ENCODE results near the gene PPM1H. TPM values are rescaled to one million over a fixed set of nuclear protein-coding genes. Genes with fewer than 3 reads are reported as not detected.

PPM1H gene
- total and polyA plus RNA-seq, 11 donors = 1.3 to 9.6 (median 4.9) TPM

- peak; percentile 41 to 84 (median 49) for DNase-seq
- peak in 3 of 4 donors; percentile 66 to 74 (median 70) for ATAC-seq
Measured at GRCh38 chr12:62632411-62632918, 302.5 kb downstream of the PPM1H start.

GRCh38 chr12:62631471-62632410 lies 303.2 kb downstream of the PPM1H start:
- Histone ChIP-seq H3K27ac (peak overlapping the region in 11 of 12 donors; percentile 47 to 80 (median 72)), H3K4me1 (peaks cover 0 to 23% (median 7%) of the 10 kb centered on the region in 12 donors), H3K4me3 (peak overlapping the region; percentile 48 to 73 (median 62)), H3K9me3 (no peaks in the 10 kb centered on the region), H3K36me3 (no peaks in the 10 kb centered on the region), H3K27me3 (peaks cover 0 to 22% (median 0%) of the 10 kb centered on the region in 9 donors)
- WGBS, 4 donors = 1 to 2% (median 2%) methylated on average over 41 to 58 of the region's 58 CpGs
- TF ChIP-seq POLR2A (IDR thresholded peaks at IDR 0.05) (peak in 1 of 2 donors; percentile 40), CTCF (IDR thresholded peaks at IDR 0.05) (peak in 9 of 12 donors; percentile 20 to 60 (median 42))
- ATAC-seq = peak; percentile 75 to 93 (median 88)
- peak; percentile 67 to 81 (median 76) for DNase-seq
- intact Hi-C loops (cut with DNase I) = loop anchor here in 4 of 10 donors (1.0 to 10.0 kb wide), 6 partner anchors 28 to 163 kb away; no protein-coding TSS in a partner anchor

More at GRCh38 chr12:62632411-62632918, 302.5 kb downstream of the PPM1H start:
- Histone ChIP-seq H3K27ac (peak overlapping the region in 11 of 12 donors; percentile 47 to 80 (median 72)), H3K9me3 (no peaks in the 10 kb centered on the region), H3K4me3 (peak overlapping the region; percentile 48 to 73 (median 62)), H3K36me3 (no peaks in the 10 kb centered on the region), H3K4me1 (peaks cover 0 to 23% (median 7%) of the 10 kb centered on the region in 12 donors), H3K27me3 (peaks cover 0 to 22% (median 0%) of the 10 kb centered on the region in 9 donors)
- WGBS, 4 donors = 5 to 9% (median 7%) methylated on average over 13 to 22 of the region's 22 CpGs
- TF ChIP-seq POLR2A (IDR thresholded peaks at IDR 0.05) (no peak), CTCF (IDR thresholded peaks at IDR 0.05) (no peak)
- intact Hi-C loops (cut with DNase I) = loop anchor here in 4 of 10 donors (1.0 to 10.0 kb wide), 4 partner anchors 90 to 162 kb away; no protein-coding TSS in a partner anchor

GRCh38 chr12:62629971-62630739 lies 304.8 kb downstream of the PPM1H start:
- Histone ChIP-seq H3K4me1 (peaks cover 0 to 28% (median 7%) of the 10 kb centered on the region in 12 donors), H3K4me3 (no peak overlapping the region), H3K36me3 (no peaks in the 10 kb centered on the region), H3K9me3 (no peaks in the 10 kb centered on the region), H3K27me3 (peaks cover 0 to 22% (median 0%) of the 10 kb centered on the region in 9 donors), H3K27ac (no peak overlapping the region)
- WGBS, 4 donors = 85 to 93% (median 91%) methylated on average over 5 of the region's 5 CpGs
- TF ChIP-seq POLR2A (IDR thresholded peaks at IDR 0.05) = no peak
- TF ChIP-seq CTCF (IDR thresholded peaks at IDR 0.05) = no peak
- no peak for DNase-seq
- no peak for ATAC-seq
- intact Hi-C loops (cut with DNase I) = loop anchor here in 3 of 10 donors (5.0 to 10.0 kb wide), 3 partner anchors 92 to 165 kb away; no protein-coding TSS in a partner anchor

All from heart left ventricle (tissue), 16 donors.